ENCODE measurements around the gene DUSP16. TPM values are rescaled to one million over a fixed set of nuclear protein-coding genes. Genes with fewer than 3 reads are reported as not detected.

Gene DUSP16
- total RNA-seq, 1 donor from 2014 or later, result 26.1 TPM

DNA sequence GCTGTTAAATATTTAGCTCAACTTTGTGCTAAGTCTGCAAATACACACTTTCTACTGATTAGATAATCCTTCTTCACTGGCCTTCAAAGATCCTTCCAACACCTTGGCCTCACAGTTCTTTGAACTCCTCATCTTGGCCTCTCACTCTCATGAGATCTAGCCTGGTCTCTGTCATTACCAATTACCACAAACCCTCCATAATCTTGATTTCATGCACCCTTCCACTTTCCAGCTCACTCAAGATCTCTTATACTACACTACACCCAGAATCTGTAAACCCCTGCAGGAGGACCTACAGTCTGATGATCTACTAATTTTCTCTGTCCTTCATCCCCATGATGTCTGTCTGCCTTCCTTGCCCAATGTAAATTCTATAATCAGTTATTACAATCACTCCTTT, 71.1 kb downstream of the DUSP16 start:
- H3K27ac Mint-ChIP-seq, result no peak overlapping the region
- no peaks in the 10 kb centered on the region for H3K4me1 Mint-ChIP-seq
- H3K27me3 ChIP-seq, result no peaks in the 10 kb centered on the region
- no peaks in the 10 kb centered on the region for H3K9me3 ChIP-seq (ENCODE audit: low read depth)
- H3K4me1 ChIP-seq, result peaks cover 7% of the 10 kb centered on the region
- H3K4me3 ChIP-seq, result no peak overlapping the region
- no peak overlapping the region for H3K4me2 ChIP-seq
- H3K9ac ChIP-seq, result no peak overlapping the region
- no peak for TF ChIP-seq EZH2 (IDR thresholded peaks at IDR 0.05)
- no peak for TF ChIP-seq EZH2phosphoT487 (IDR thresholded peaks at IDR 0.05)
- no peak for TF ChIP-seq CTCF (IDR thresholded peaks at IDR 0.05)
- no peaks in the 10 kb centered on the region for H3K9me3 Mint-ChIP-seq
- no peaks in the 10 kb centered on the region for H3K36me3 Mint-ChIP-seq
- H3K27ac ChIP-seq, result no peak overlapping the region
- DNase-seq (ENCODE audit: low spot score), result no peak
- H3F3A ChIP-seq (ENCODE audit: low read depth), result no peaks in the 10 kb centered on the region
- H4K20me1 ChIP-seq (ENCODE audit: low read depth), result no peaks in the 10 kb centered on the region
- H2AFZ ChIP-seq (replicated peaks), result no peak overlapping the region
- H3K36me3 ChIP-seq, result no peaks in the 10 kb centered on the region
- no peaks in the 10 kb centered on the region for H3K79me2 ChIP-seq (ENCODE audit: low read depth)
- H3K4me3 Mint-ChIP-seq, result no peak overlapping the region
- H3K27me3 Mint-ChIP-seq (ENCODE audit: insufficient read depth, low read depth), result no peaks in the 10 kb centered on the region

- Histone ChIP-seq H4K20me1 (ENCODE audit: low read depth) (no peaks in the 10 kb centered on the region), H3K4me1 (peaks cover 2% of the 10 kb centered on the region), H3K27me3 (no peaks in the 10 kb centered on the region), H3K79me2 (ENCODE audit: low read depth) (no peaks in the 10 kb centered on the region), H3K4me3 (no peak overlapping the region), H3K9me3 (ENCODE audit: low read depth) (no peaks in the 10 kb centered on the region), H3K36me3 (no peaks in the 10 kb centered on the region), H3K27ac (no peak overlapping the region), H3K9ac (no peak overlapping the region), H2AFZ (replicated peaks) (no peak overlapping the region), H3K4me2 (no peak overlapping the region), H3F3A (ENCODE audit: low read depth) (no peaks in the 10 kb centered on the region)
- Mint-ChIP-seq H3K9me3 (no peaks in the 10 kb centered on the region), H3K36me3 (peaks cover 8% of the 10 kb centered on the region), H3K4me3 (no peak overlapping the region), H3K27ac (no peak overlapping the region), H3K4me1 (no peaks in the 10 kb centered on the region), H3K27me3 (ENCODE audit: insufficient read depth, low read depth) (no peaks in the 10 kb centered on the region)
- TF ChIP-seq EZH2 (IDR thresholded peaks at IDR 0.05), result no peak
- TF ChIP-seq EZH2phosphoT487 (IDR thresholded peaks at IDR 0.05), result no peak
- TF ChIP-seq CTCF (IDR thresholded peaks at IDR 0.05), result no peak
- DNase-seq (ENCODE audit: low spot score), result no peak
These were observed 73.7 kb downstream of the DUSP16 start for GRCh38 chr12:12488823-12489550.

- H3K27me3 ChIP-seq, result no peaks in the 10 kb centered on the region
- no peaks in the 10 kb centered on the region for H3K36me3 ChIP-seq
- no peak overlapping the region for H2AFZ ChIP-seq (replicated peaks)
- no peaks in the 10 kb centered on the region for H3K79me2 ChIP-seq (ENCODE audit: low read depth)
- H4K20me1 ChIP-seq (ENCODE audit: low read depth), result no peaks in the 10 kb centered on the region
- H3K9ac ChIP-seq, result no peak overlapping the region
- Mint-ChIP-seq H3K4me3 (no peak overlapping the region), H3K4me1 (no peaks in the 10 kb centered on the region), H3K27ac (no peak overlapping the region), H3K27me3 (ENCODE audit: insufficient read depth, low read depth) (no peaks in the 10 kb centered on the region), H3K36me3 (peaks cover 8% of the 10 kb centered on the region), H3K9me3 (no peaks in the 10 kb centered on the region)
- no peak overlapping the region for H3K4me3 ChIP-seq
- peaks cover 3% of the 10 kb centered on the region for H3K4me1 ChIP-seq
- DNase-seq (ENCODE audit: low spot score), result no peak
- H3K9me3 ChIP-seq (ENCODE audit: low read depth), result no peaks in the 10 kb centered on the region
- no peak for TF ChIP-seq EZH2 (IDR thresholded peaks at IDR 0.05)
- no peak for TF ChIP-seq EZH2phosphoT487 (IDR thresholded peaks at IDR 0.05)
- TF ChIP-seq CTCF (IDR thresholded peaks at IDR 0.05), result no peak
- H3F3A ChIP-seq (ENCODE audit: low read depth), result no peaks in the 10 kb centered on the region
- no peak overlapping the region for H3K27ac ChIP-seq
- H3K4me2 ChIP-seq, result no peak overlapping the region
These were observed 74.4 kb downstream of the DUSP16 start for GRCh38 chr12:12488296-12488695.

Data from neural progenitor cell (in vitro differentiated cells).